Endometrial microvascular endothelial cells (primary cell): ENCODE data around the gene GOLGA8T. TPM values are rescaled to one million over a fixed set of nuclear protein-coding genes. Genes with fewer than 3 reads are reported as not detected.
"Not testable (repeated sequence)": the region's sequence is repeated elsewhere in the genome, so short reads cannot be mapped to it uniquely, and the experiment has no call there.

Experiments
- in situ Hi-C: cut with HindIII; loops from 2 replicates; pipeline ENCODE4 v1.10.0; 2017; ENCODE audit warnings: low sequenced_read_pairs, low pct_unique_long_range_greater_than_20kb; ENCODE audit errors: inconsistent ontology term
- total RNA-seq: library from RNA; depleted of rRNA; stranded (reverse); fragments of >200 nt; gene quantifications from one replicate; pipeline ENCODE4 v1.2.3, GENCODE V29; 2015; ENCODE audit errors: inconsistent ontology term

Gene GOLGA8T
- total RNA-seq = not detected

DNA sequence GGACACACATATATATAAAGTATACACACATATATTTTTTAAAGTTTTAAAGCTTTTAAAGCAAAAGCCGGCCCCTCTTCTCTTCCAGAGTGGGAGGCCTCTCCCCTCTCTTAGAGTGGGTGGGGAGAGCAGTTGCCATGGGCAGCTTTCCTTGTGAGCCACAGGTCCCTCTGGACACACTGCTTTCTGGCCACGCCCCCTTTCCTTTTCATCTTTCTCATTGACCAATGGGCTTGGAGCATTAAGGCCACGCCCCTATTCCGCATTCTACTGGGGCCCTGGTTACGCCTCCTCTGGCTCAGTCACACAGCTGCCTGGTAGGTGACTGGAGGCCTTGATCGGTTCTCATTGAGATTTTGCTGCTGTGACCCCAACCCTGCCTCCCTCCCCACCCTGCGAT is at the start of gene GOLGA8T:
Gene GOLGA8T (plus strand): TSS at position 301 of the 400 bp plus-strand sequence. CDS start 98 bp downstream, at position 399.
- in situ Hi-C loops = not testable (repeated sequence)

DNA sequence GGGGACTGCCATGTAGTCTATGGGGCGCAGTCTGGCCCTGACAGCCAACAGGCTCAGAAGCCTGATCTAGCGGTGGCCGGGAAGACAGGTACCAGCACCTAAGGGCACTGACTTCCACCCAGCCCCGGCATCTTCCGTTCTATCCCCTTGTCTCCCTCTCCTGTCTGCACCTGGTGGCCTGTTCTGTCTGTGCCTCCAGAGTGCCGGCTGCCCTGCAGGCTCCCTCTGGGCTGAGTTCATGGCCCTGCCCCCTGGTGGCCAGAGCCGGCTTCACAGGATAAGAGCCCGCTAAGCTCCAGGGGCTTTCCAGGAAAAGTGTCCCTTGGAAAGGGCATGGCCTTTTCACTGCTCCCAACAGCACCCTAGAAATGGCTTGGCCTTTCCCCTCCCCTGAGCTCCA is 37.0 kb upstream of the GOLGA8T start:
- in situ Hi-C loops = not testable (repeated sequence)

DNA sequence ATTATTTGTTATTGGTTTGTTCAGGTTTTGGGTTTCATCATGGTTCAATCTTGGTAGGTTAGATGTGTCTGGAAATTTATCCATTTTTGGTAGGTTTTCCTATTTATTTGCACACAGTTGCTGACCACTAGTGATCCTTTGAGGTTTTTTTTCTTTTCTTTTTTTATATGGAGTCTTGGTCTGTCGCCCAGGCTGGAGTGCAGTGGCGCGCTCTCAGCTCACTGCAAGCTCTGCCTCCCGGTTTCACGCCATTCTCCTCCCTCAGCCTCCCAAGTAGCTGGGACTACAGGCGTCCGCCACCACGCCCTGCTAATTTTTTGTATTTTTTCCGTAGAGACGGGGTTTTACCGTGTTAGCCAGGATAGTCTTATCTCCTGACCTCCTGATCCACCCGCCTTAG is 32.0 kb upstream of the GOLGA8T start:
- in situ Hi-C loops = not testable (repeated sequence)

DNA sequence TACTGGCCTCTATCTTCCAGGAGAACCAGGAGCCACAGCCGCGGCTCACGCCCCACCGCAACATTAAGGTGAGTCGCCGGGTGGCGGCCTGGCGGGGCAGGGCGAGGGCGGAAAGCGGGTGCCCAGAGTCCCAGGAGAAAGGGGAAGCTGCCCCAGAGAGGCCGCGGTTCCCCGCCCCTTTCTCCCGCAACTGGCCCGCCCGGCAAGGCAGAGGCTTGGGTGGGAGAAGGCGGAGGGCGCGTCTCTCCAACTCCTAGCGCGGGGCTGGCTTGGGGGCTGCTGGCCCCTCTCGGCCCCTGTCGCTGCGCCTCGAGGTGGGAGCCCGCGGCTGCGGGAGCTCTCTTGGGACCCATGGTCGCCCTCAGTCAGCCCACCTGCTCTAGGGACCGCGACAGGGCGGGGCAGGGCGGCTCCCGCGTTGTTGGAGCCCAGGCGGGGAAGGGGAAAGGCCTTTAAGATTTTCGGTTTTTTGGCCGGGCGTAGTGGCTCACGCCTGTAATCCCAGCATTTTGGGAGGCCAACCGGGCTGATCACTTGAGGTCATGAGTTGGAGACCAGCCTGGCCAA is 30.8 kb upstream of the GOLGA8T start:
- in situ Hi-C loops = not testable (repeated sequence)

DNA sequence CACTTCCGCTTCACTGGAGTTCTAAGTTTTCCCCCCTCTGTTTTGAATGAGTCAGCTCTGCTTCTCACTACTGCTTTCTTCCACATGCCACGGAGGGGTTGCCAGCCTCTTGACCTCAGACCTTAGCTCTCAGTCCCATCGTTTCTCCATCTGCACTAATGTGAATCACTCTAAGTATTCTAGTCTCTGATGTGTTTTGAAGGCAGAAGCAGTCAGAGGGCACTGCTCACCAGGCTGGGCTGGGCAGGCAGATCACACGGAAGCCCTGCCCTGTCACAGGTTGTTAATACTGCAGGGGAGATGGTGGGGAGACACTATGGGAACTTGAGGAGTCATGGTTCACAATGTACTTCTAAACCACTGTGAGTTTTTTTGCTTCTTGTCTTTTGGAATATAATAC is 24.3 kb upstream of the GOLGA8T start:
- in situ Hi-C loops = not testable (repeated sequence)

DNA sequence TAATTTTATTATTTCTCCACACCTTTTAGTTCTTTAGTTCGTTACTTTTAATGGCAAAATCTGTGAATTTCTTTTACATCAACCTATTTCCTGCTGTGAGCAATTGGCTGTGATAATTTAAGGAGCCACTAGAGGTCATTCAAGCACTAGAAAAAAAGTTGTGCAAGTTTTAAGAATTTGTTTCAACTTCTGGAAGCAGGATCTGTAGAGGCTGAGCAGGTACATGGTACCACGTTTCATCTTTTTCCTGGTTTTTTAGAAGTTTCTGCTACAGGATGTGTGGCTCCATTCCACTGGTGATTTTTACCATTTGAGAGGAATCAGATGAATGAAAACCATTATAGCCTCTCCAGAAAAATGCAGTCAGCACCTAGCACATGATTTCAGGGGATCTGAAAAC is 4.8 kb upstream of the GOLGA8T start:
- in situ Hi-C loops = not testable (repeated sequence)

DNA sequence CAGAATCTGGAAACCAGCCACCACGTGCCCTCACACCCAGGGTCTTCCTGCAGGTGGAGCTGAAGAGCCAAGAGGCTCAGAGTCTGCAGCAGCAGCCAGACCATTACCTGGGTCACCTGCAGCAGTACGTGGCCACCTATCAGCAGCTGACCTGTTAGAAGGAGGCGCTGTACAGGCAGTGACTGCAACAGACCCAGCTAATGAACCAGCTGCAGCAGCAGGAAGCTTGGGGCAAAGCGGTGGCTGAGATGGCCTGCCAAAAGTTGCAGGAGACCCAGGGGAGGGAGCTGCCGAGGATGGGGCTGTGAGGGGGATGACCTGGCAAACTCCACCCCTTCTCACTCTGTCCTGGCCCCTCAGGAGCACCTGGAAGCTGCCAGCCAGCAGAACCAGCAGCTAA is 8.4 kb downstream of the GOLGA8T start:
- in situ Hi-C loops = not testable (repeated sequence)

- in situ Hi-C loops = not testable (repeated sequence)
Measured at GRCh38 chr15:30149891-30150290, 15.0 kb downstream of the GOLGA8T start.

- in situ Hi-C loops = not testable (repeated sequence)
Measured at GRCh38 chr15:30162479-30163357, 27.9 kb downstream of the GOLGA8T start.

- in situ Hi-C loops = not testable (repeated sequence)
Measured at GRCh38 chr15:30163759-30164158, 28.9 kb downstream of the GOLGA8T start.

GRCh38 chr15:30164257-30164656 is 29.4 kb downstream of the GOLGA8T start:
- in situ Hi-C loops = not testable (repeated sequence)

DNA sequence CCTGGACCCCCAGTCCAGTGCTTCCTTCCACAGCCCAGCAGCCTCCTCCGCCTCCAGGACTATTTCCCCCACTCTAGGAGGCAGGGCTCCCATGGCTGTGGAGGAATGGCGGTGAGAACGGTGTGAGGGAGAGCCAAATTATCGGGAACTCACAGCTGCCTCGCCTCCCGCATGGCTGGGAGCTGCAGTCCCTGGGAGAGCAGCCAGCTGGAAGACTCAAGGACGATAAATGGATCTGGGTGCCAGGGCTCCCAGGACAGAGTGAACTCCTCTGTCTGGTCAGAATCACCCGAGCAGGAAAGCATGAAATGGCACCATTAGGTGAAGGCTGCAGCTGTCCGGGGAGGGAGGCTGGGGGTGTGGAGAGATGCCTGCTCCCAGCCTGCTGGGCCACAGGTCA is 32.6 kb downstream of the GOLGA8T start:
- in situ Hi-C loops = not testable (repeated sequence)

DNA sequence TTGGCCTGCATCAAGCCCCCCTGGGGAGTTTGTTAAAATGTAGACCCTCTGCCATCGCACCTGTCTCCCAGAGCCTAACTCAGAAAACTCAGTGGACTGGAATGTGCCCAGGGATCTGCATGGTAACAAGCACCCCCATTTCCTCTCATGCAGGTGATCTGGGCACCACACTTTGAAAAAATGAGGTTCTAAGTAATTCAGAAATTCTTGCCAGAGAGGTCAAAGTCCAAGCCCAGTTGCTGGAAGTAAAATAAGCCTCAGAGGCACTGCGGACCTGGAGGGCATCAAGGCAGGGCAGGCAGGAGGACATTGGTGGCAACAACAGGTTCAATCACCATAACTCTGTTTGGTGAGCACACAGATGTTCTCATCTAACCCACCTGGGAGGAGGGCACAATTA is 33.0 kb downstream of the GOLGA8T start:
- in situ Hi-C loops = not testable (repeated sequence)

DNA sequence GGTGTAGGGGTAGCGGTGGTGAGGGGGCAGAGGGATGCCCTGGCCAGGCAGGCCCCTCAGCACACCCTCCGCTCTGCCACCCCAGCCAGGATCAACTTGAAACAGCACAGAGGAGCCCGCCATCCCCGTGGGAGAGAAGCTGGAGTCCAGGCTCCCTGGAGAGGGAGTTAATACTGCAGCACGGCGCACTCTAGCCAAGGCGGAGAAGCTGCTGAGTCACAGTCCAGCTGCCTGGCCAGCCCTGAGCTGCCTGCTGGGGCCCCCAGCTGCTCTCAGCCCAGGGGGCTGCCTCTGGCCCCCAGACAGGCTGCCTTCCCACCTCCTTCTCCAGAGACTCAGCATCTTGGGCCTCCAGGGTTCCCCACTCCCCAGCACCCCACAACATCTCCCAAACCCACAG is 36.6 kb downstream of the GOLGA8T start:
- in situ Hi-C loops = not testable (repeated sequence)

- in situ Hi-C loops = not testable (repeated sequence)
Measured at GRCh38 chr15:30173041-30173608, 38.3 kb downstream of the GOLGA8T start.

- in situ Hi-C loops = not testable (repeated sequence)
Measured at GRCh38 chr15:30175291-30175690, 40.4 kb downstream of the GOLGA8T start.

DNA sequence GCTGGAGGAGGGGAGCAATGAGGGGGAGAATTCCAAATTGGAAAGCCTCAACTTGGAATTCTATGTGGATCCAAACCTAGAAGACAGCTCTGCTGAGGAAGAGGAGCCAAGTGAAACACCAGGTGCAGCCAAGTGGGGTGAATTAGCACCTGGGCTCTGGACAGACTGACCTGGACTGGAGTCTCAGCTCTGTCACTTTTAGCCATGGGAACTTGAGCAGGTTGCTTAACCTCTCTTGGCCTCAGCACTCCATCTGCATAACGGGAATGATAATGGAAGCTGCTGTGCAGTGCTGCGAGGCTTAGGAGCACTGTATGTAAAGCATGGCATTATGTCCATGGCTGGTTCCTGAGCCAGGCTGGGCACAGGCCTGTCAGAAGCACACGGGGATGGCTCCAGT is 41.8 kb downstream of the GOLGA8T start:
- in situ Hi-C loops = not testable (repeated sequence)

DNA sequence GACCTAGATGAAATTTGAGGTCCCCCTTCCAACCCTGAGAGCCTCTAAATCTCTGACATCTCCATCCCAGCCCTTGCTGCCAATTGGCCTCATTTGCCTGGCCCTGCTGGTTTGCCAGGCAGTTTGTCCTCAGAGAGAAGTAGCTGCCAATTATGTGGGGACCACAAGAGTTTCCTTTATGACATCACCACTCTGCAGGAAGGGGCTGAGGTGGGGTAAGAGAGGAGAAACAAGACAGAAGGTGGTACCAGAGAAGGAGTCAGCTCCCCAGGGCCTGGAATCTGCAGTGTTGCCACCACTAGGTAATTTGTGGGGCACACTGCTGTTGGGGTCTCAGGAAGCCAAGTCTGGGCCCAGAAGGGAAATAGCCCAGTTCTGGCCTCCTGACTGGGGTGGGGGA is 45.0 kb downstream of the GOLGA8T start:
- in situ Hi-C loops = not testable (repeated sequence)

DNA sequence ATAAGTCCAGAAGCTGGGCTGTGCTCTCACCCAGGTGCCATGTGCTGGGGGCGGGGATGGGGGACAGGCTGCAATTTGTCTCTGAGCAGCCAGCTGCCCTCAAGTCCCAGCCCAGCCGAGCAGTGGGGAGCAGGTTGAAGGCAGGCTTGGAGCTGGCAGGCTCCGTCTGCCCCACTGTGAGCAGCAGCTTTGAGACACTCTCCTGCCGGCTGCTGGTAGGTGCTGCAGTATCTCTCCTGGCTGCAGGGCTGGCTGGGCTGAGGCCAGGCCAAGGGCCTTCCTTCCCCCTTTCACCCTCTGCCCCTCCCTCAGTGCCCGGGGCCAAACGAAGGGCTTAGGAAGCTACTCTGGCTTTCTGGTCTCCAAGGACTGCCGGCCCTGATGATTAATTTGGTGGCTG is 50.6 kb downstream of the GOLGA8T start:
- in situ Hi-C loops = not testable (repeated sequence)

DNA sequence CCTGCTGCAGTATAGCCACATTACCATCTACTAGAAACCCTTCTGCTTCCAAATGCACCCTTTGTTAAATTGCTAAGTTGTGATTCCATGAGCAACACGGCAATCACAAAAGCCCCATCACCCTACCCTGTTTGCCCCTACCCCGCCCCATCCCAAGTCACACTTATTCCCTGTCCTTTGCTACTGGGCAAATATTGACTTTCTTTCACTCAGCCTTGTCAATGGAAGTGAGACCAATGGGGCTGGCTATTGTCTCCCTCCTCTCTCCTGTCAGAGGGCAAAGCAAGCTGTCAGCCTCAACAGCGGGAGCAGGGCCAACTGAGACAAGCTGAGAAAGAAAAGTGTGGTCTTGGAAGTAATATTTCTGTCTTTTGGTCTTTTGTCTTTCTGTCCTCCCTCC is 52.6 kb downstream of the GOLGA8T start:
- in situ Hi-C loops = not testable (repeated sequence)
